Left lung (tissue), 10 donors: ENCODE results near the gene RNLS. TPM values are rescaled to one million over a fixed set of nuclear protein-coding genes. Genes with fewer than 3 reads are reported as not detected.

Experiments
- ATAC-seq: fragments of 200-7000 bp; cut with Tn5 transposase; one replicate; pipeline ENCODE4 v1.9.1; 2020; ENCODE audit warnings: moderate library complexity
- DNase-seq, 4 donors: peaks; one replicate each; pipeline ENCODE4 v3.0.0-alpha.2; 2013 to 2020
- H3K27ac ChIP-seq, 2 donors: fragments of 200-600 bp; sonication (generic) in 1 of 2; one replicate each; pipeline versions ENCODE4 v1.5.0 to v1.8.0; 2020 to 2021
- H3K27me3 ChIP-seq, 2 donors: fragments of 200-600 bp; sonication (generic) in 1 of 2; one replicate each; pipeline versions ENCODE4 v1.5.0 to v1.8.0; 2020 to 2021
- H3K36me3 ChIP-seq, 2 donors: fragments of 200-600 bp; sonication (generic) in 1 of 2; one replicate each; pipeline versions ENCODE4 v1.5.0 to v1.8.0; 2020 to 2021
- H3K4me1 ChIP-seq, 2 donors: fragments of 200-600 bp; one replicate each; pipeline ENCODE4 v1.8.0; 2021
- H3K4me3 ChIP-seq, 2 donors: fragments of 200-600 bp; sonication (generic) in 1 of 2; one replicate each; pipeline versions ENCODE4 v1.5.0 to v1.8.0; 2020 to 2021; ENCODE audit warnings: mild to moderate bottlenecking in 1 of 2
- H3K9me3 ChIP-seq, 2 donors: fragments of 200-600 bp; sonication (generic) in 1 of 2; one replicate each; pipeline versions ENCODE4 v1.5.0 to v1.8.0; 2020 to 2021
- intact Hi-C, 2 donors: fragments of 100-400 bp; cut with DNase I; formaldehyde crosslinking; loops; one replicate each; pipeline versions ENCODE4 v1.11.2 to v1.14.2; 2022
- polyA plus RNA-seq, 6 donors: library from polyadenylated mRNA; unstranded; fragments of 120-200 nt; gene quantifications; one replicate each; pipeline ENCODE4 v1.2.1, GENCODE V29; 2013; ENCODE audit not compliant: insufficient read length in 6 of 6
- total RNA-seq, 2 donors: library from RNA; stranded (reverse); fragmentation: NEBNext Ultra II Directional; extraction: Animal tissue kit (Norgen Biotek cat#: 25700); gene quantifications; one replicate each; pipeline ENCODE4 v1.2.1, GENCODE V29; 2021
- TF ChIP-seq, protein P1 (sequence below), 2 donors: fragments of 200-600 bp; sonication (generic) in 1 of 2; IDR thresholded peaks; one replicate each; pipeline versions ENCODE4 v1.5.0 to v1.8.0; 2021; ENCODE audit warnings: antibody characterized with exemption in 2 of 2
- donor health status: DM: no; HTN: yes; CAD: no.
- donor health status: DM: no; HTN: no; CAD: no.

Gene RNLS
- total and polyA plus RNA-seq, 8 donors = 4.1 to 8.8 (median 5.2) TPM

GRCh38 chr10:88421590-88421989, 161.5 kb downstream of the RNLS start:
- no peak for DNase-seq
- no peaks in the 10 kb centered on the region for H3K4me1 ChIP-seq
- H3K9me3 ChIP-seq = no peaks in the 10 kb centered on the region
- H3K4me3 ChIP-seq = no peak overlapping the region
- no peaks in the 10 kb centered on the region for H3K27me3 ChIP-seq
- no peak overlapping the region for H3K27ac ChIP-seq
- intact Hi-C loops = no loop called here
- ATAC-seq = no peak
- TF ChIP-seq, protein P1, sequence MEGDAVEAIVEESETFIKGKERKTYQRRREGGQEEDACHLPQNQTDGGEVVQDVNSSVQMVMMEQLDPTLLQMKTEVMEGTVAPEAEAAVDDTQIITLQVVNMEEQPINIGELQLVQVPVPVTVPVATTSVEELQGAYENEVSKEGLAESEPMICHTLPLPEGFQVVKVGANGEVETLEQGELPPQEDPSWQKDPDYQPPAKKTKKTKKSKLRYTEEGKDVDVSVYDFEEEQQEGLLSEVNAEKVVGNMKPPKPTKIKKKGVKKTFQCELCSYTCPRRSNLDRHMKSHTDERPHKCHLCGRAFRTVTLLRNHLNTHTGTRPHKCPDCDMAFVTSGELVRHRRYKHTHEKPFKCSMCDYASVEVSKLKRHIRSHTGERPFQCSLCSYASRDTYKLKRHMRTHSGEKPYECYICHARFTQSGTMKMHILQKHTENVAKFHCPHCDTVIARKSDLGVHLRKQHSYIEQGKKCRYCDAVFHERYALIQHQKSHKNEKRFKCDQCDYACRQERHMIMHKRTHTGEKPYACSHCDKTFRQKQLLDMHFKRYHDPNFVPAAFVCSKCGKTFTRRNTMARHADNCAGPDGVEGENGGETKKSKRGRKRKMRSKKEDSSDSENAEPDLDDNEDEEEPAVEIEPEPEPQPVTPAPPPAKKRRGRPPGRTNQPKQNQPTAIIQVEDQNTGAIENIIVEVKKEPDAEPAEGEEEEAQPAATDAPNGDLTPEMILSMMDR (IDR thresholded peaks at IDR 0.05) = no peak
- H3K36me3 ChIP-seq = no peaks in the 10 kb centered on the region

DNA sequence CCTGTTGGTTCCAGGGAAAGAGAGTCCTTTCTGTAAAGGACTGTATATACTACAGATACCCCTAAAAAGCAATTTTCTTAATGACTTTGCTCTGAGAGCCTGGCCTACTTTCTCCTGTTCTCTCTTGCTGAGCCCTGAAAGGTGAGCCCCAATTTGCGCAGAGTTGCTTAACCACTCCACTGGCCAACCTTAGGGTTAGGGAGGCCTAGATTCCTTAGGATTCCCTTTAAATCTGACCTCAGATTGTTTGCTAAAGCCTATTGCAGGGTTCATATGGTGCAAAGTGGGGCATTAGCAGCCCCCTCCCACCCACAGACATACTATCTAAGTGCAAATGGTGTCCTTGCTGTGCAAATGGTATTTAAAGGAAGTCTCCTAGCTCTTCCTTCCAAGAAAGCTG, 164.2 kb downstream of the RNLS start:
- Histone ChIP-seq H3K4me3 (no peak overlapping the region), H3K4me1 (no peaks in the 10 kb centered on the region), H3K27me3 (no peaks in the 10 kb centered on the region), H3K27ac (no peak overlapping the region), H3K36me3 (no peaks in the 10 kb centered on the region), H3K9me3 (no peaks in the 10 kb centered on the region)
- TF ChIP-seq, protein P1 (IDR thresholded peaks at IDR 0.05) = no peak
- ATAC-seq = no peak
- intact Hi-C loops = no loop called here
- DNase-seq = no peak

DNA sequence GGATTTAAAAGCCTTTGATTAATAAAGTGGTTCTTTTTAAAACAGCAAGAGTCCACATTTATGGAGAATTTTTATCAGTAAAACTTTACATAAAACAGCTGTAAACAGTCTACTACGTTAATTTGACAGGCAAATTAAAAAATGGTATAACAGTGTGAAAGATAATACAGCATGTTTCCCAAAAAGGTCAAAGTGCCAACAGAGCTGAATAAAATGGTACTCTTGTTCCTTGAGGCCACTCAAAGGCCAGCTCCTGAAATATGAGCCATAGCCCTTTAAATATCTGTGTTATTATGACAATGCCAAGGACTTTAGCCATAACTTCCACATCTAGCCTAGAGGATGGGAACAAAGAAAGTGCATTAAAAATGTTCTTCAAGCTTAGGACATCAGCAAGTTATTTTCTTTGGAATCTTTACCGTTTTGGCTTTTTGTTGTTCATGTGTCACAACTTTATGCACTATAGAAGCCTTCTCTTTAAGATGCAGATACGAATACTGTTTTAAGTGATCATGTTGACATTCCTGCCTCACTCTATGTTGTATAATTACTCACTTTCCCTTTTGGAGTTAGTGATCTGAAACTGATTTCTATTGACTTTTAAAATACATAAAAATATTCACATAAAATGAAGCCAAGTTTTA, 165.6 kb downstream of the RNLS start:
- intact Hi-C loops = no loop called here
- no peaks in the 10 kb centered on the region for H3K9me3 ChIP-seq
- TF ChIP-seq, protein P1 (IDR thresholded peaks at IDR 0.05) = no peak
- H3K4me1 ChIP-seq = no peaks in the 10 kb centered on the region
- ATAC-seq (no peak), DNase-seq (peak in 1 of 4 donors; percentile 12)
- H3K36me3 ChIP-seq = no peaks in the 10 kb centered on the region
- no peaks in the 10 kb centered on the region for H3K27me3 ChIP-seq
- no peak overlapping the region for H3K27ac ChIP-seq
- no peak overlapping the region for H3K4me3 ChIP-seq

- Histone ChIP-seq H3K9me3 (no peaks in the 10 kb centered on the region), H3K27me3 (no peaks in the 10 kb centered on the region), H3K4me3 (no peak overlapping the region), H3K36me3 (no peaks in the 10 kb centered on the region), H3K27ac (no peak overlapping the region), H3K4me1 (no peaks in the 10 kb centered on the region)
- intact Hi-C loops = no loop called here
- no peak for ATAC-seq
- TF ChIP-seq, protein P1 (IDR thresholded peaks at IDR 0.05) = no peak
- DNase-seq = no peak
Observed at GRCh38 chr10:88416801-88417200, 166.3 kb downstream of the RNLS start.

DNA sequence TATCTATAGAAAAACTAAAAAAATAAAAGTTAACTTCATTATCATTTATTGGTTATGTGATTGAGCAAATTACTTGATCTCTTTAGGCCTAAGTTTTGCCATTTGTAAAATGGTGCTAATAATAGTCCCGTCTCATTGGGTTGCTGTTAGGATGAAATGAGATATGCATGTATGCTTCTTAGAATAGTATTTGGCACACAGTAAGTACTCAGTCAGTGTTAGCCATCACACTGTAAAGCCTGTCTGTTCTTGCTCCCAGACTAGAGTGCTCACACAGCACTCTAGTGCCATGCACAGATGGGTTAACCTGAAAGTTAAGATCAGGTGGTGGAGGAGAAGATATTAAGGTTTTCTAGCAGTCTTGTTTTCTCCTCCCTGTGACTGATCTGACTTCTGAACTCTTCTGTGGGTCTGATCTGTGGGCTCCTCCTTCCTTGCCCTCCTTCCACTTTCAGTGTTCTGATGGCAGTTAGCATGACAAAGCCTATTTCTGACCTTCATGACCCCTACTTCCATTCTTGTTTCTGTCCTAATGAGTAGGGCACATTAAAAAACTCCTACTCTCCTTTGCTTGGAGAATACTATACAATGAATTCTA, 167.5 kb downstream of the RNLS start:
- Histone ChIP-seq H3K9me3 (no peaks in the 10 kb centered on the region), H3K4me1 (no peaks in the 10 kb centered on the region), H3K4me3 (no peak overlapping the region), H3K27ac (no peak overlapping the region), H3K27me3 (no peaks in the 10 kb centered on the region), H3K36me3 (no peaks in the 10 kb centered on the region)
- DNase-seq (no peak), ATAC-seq (no peak)
- TF ChIP-seq, protein P1 (IDR thresholded peaks at IDR 0.05) = no peak
- intact Hi-C loops = no loop called here
